ENCODE data around the gene DPP7. TPM values are rescaled to one million over a fixed set of nuclear protein-coding genes. Genes with fewer than 3 reads are reported as not detected.

DPP7 gene
- total and polyA plus RNA-seq, 9 of the 15 experiments (the other 6 are each of a cell fraction or from before 2014, with no cell fraction given), result 0.99 to 365 (median 132) TPM

DNA sequence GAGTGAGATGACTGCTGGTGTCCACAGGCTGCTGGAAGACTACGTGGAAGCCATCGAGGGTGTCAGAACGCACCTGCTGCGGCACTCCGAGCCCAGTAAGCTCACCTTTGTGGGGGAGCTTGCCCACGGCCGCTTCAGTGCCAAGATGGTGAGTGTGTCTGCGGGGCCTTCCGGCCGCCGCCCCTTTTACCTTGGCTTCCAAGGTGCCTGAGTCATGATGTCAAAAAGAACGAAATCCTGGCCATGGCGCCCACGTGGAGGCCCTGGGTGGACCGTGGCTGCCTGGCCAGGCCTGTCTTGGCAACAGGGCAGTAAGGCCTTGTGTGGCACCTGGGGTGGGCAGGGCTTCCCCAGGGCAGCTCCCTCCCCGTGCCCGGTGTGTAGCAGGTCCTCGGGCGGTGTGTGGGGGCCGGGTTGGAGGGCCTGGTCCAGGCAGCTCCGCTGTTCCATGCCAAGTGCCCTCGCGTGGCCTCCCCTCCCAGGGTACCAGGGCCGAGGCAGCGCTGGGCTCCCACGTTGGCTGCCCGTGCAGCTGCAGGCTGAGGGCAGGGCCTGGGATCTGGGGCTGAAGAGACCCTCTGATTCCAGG lies 7.8 kb downstream of the DPP7 start:
- H3K4me3 ChIP-seq, result no peak overlapping the region
- BruUV-seq (replicated peaks), result no TSS peak
- ATAC-seq, result no peak
- no peaks in the 10 kb centered on the region for H4K20me1 ChIP-seq (replicated peaks; ENCODE audit: control insufficient read depth, insufficient read depth, low read length)
- H3K27me3 ChIP-seq (ENCODE audit: control insufficient read depth in 2 of 2, insufficient read depth in 2 of 2, low read length in 2 of 2), result no peaks in the 10 kb centered on the region
- TF ChIP-seq RBFOX2 (IDR thresholded peaks at IDR 0.05; ENCODE audit: low read depth, low read length) (peak; percentile 32; the same call in 1 of the 2 replicates), POLR2G (IDR thresholded peaks at IDR 0.05; ENCODE audit: low read depth, low read length) (peak; percentile 34), HNRNPL (IDR thresholded peaks at IDR 0.05; ENCODE audit: low read depth, low read length) (peak; percentile 42; the same call in 1 of the 2 replicates), FIP1L1 (IDR thresholded peaks at IDR 0.05; ENCODE audit: low read depth, low read length, poor library complexity, severe bottlenecking) (peak; percentile 22), GABPB2 (CRISPR knock-in tag; conservative IDR thresholded peaks at IDR 0.05) (no peak)
- no peaks in the 10 kb centered on the region for H3K9me1 ChIP-seq (ENCODE audit: control insufficient read depth, insufficient read depth, low read length)
- WGBS (ENCODE audit: insufficient coverage, low coverage, missing lambda C conversion rate), result 95% methylated on average over 22 of the region's 27 CpGs
- peaks cover 97% of the 10 kb centered on the region for H3K36me3 ChIP-seq (ENCODE audit: control insufficient read depth, insufficient read depth, low read length)
- no peak for FAIRE-seq
- intact Hi-C loops (cut with micrococcal nuclease), result no loop called here
- no peak overlapping the region for H2AFZ ChIP-seq (ENCODE audit: low read depth, low read length)
- no peaks in the 10 kb centered on the region for H3K79me2 ChIP-seq (ENCODE audit: control insufficient read depth, insufficient read depth, low read length)
- DNase-seq (ENCODE audit: extremely low read depth in 1 of 4, low spot score in 3 of 4), result no peak
- H3K4me1 ChIP-seq (replicated peaks in 1 of 2; ENCODE audit: control insufficient read depth in 2 of 2, insufficient read depth in 2 of 2, low read length in 2 of 2), result peaks cover 0 to 47% of the 10 kb centered on the region in 2 experiments; a peak in 2 of 5 replicates
- ChIA-PET CTCF (ENCODE audit: low intra/inter-chr PET ratio) (no interaction called here), POLR2A (interaction anchor here (0.7 to 1.2 kb wide), 7 partner anchors 9 to 23 kb away, joined by 3 to 5 read pairs (median 4); partner anchors contain the start of gene MAN1B1)
- H3K4me2 ChIP-seq (ENCODE audit: insufficient read depth, low read length), result no peak overlapping the region
- H3K27ac ChIP-seq (ENCODE audit: extremely low read depth, low read depth, low read length), result no peak overlapping the region
- in situ Hi-C loops (cut with MboI), result no loop called here
- H3K9me3 ChIP-seq (replicated peaks; ENCODE audit: control insufficient read depth, insufficient read depth, low read depth, low read length), result peaks cover 21% of the 10 kb centered on the region
- no peak overlapping the region for H3K9ac ChIP-seq (ENCODE audit: insufficient read depth in 1 of 2, low read depth in 2 of 2, low read length in 2 of 2)

Data from K562 (cell line).